ENCODE measurements around the gene ZNF835. TPM values are rescaled to one million over a fixed set of nuclear protein-coding genes. Genes with fewer than 3 reads are reported as not detected.

Gene ZNF835
- total RNA-seq, 1 donor from 2014 or later, result 0.18 TPM

Other genes starting within 250 kb of the ZNF835 start
- gene ZNF667, start 194.4 kb downstream of the ZNF835 start, total RNA-seq, result 2.6 and 4.0 TPM in 2 replicates
- gene ZNF471, start 163.9 kb downstream of the ZNF835 start, total RNA-seq, result 2.2 and 2.8 TPM in 2 replicates
- 5.4 and 6.3 TPM in 2 replicates for gene ZFP28, start 132.8 kb downstream of the ZNF835 start, total RNA-seq
- 3.3 and 3.5 TPM in 2 replicates for gene ZNF470, start 104.3 kb downstream of the ZNF835 start, total RNA-seq
- gene ZNF71, start 76.5 kb downstream of the ZNF835 start, total RNA-seq, result 24.4 and 24.8 TPM in 2 replicates
- 0.58 and 1.2 TPM in 2 replicates for gene SMIM17, start 28.6 kb downstream of the ZNF835 start, total RNA-seq
- 0.34 and 0.93 TPM in 2 replicates for gene PEG3, start 169.0 kb upstream of the ZNF835 start, total RNA-seq
- not detected in 2 replicates for gene ZIM2, start 169.0 kb upstream of the ZNF835 start, total RNA-seq

Data from glomerular endothelial cell (primary cell).